Neural cell (in vitro differentiated cells): ENCODE data around the gene PPARGC1A. TPM values are rescaled to one million over a fixed set of nuclear protein-coding genes. Genes with fewer than 3 reads are reported as not detected.

Experiments
- H2AFZ ChIP-seq: fragments of 200-600, 300-800 bp; sonication (generic), shearing (Covaris generic); 2 replicates; pipeline ENCODE4 v1.6.0; 2014; ENCODE audit warnings: low read depth, mild to moderate bottlenecking, antibody characterized with exemption, low read length, moderate library complexity
- H3F3A ChIP-seq: fragments of 200-600 bp; shearing (Covaris generic); 2 replicates; pipeline ENCODE4 v1.6.1; 2016; ENCODE audit warnings: mild to moderate bottlenecking, moderate library complexity, mixed read lengths, antibody characterized with exemption, low read length; ENCODE audit not compliant: insufficient read depth, poor library complexity, severe bottlenecking
- H3K27ac ChIP-seq: fragments of 200-600, 300-800 bp; sonication (generic), shearing (Covaris generic); 2 replicates; pipeline ENCODE4 v1.5.1; 2014; ENCODE audit warnings: mild to moderate bottlenecking, low read length, moderate library complexity
- H3K27me3 ChIP-seq: fragments of 300-800, 200-600 bp; sonication (generic), shearing (Covaris generic); 2 replicates; pipeline ENCODE4 v1.6.0; 2014; ENCODE audit warnings: mild to moderate bottlenecking, low read depth, low read length, moderate library complexity; ENCODE audit not compliant: insufficient read depth
- H3K36me3 ChIP-seq: fragments of 300-800, 200-600 bp; sonication (generic), shearing (Covaris generic); 2 replicates; pipeline ENCODE4 v1.5.1; 2014; ENCODE audit warnings: mild to moderate bottlenecking, antibody characterized with exemption, low read length, moderate library complexity; ENCODE audit not compliant: insufficient read depth
- H3K4me2 ChIP-seq: fragments of 300-800, 200-600 bp; sonication (generic), shearing (Covaris generic); 2 replicates; pipeline ENCODE4 v1.6.0; 2014; ENCODE audit warnings: mild to moderate bottlenecking, low read length
- H3K4me3 ChIP-seq: fragments of 300-800, 200-600 bp; sonication (generic), shearing (Covaris generic); 2 replicates; pipeline ENCODE4 v1.5.1; 2014; ENCODE audit warnings: mild to moderate bottlenecking, low read length, moderate library complexity
- H3K79me2 ChIP-seq: fragments of 200-600 bp; shearing (Covaris generic); replicated peaks from 2 replicates; pipeline ENCODE4 v1.6.0; 2014; ENCODE audit warnings: mild to moderate bottlenecking, low read length, moderate library complexity; ENCODE audit not compliant: insufficient read depth
- H3K9ac ChIP-seq: fragments of 300-800, 200-600 bp; sonication (generic), shearing (Covaris generic); 2 replicates; pipeline ENCODE4 v1.6.1; 2016; ENCODE audit warnings: mild to moderate bottlenecking, low read length, mixed read lengths
- H3K9me2 ChIP-seq: fragments of 200-600 bp; shearing (Covaris generic); 2 replicates; pipeline ENCODE4 v1.6.1; 2016; ENCODE audit warnings: mild to moderate bottlenecking, low read length, mixed read lengths; ENCODE audit not compliant: insufficient read depth
- H3K9me3 ChIP-seq: fragments of 200-600, 300-800 bp; sonication (generic), shearing (Covaris generic); 2 replicates; pipeline ENCODE4 v1.6.1; 2016; ENCODE audit warnings: mild to moderate bottlenecking, mixed run types, low read length, moderate library complexity, mixed read lengths
- H4K20me1 ChIP-seq: fragments of 200-600 bp; shearing (Covaris generic); 2 replicates; pipeline ENCODE4 v1.6.1; 2016; ENCODE audit warnings: mild to moderate bottlenecking, mixed run types; ENCODE audit not compliant: insufficient read depth
- CTCF ChIP-seq: fragments of 450-650 bp; IDR thresholded peaks from 2 replicates; pipeline ENCODE4 v1.5.1; 2014; ENCODE audit warnings: antibody characterized with exemption, mild to moderate bottlenecking, moderate library complexity; ENCODE audit not compliant: poor library complexity, severe bottlenecking
- EP300 ChIP-seq: fragments of 450-650 bp; conservative IDR thresholded peaks from 2 replicates; pipeline ENCODE4 v1.6.1; 2014; ENCODE audit warnings: antibody characterized with exemption, mild to moderate bottlenecking, moderate library complexity; ENCODE audit not compliant: poor library complexity, severe bottlenecking
- EZH2 ChIP-seq: fragments of 200-600, 300-800 bp; shearing (Covaris generic), sonication (generic); IDR thresholded peaks from 2 replicates; pipeline ENCODE4 v1.6.1; 2014; ENCODE audit warnings: antibody characterized with exemption, low read length, borderline replicate concordance, mild to moderate bottlenecking; ENCODE audit not compliant: insufficient read depth, poor library complexity, severe bottlenecking
- MXI1 ChIP-seq: fragments of 450-650 bp; conservative IDR thresholded peaks from 2 replicates; pipeline ENCODE4 v1.6.1; 2014; ENCODE audit warnings: antibody characterized with exemption, mild to moderate bottlenecking; ENCODE audit not compliant: poor library complexity, severe bottlenecking
- POLR2AphosphoS5 ChIP-seq: IDR thresholded peaks from 2 replicates; pipeline ENCODE4 v1.6.1; 2012
- RAD21 ChIP-seq: fragments of 450-650 bp; conservative IDR thresholded peaks from 2 replicates; pipeline ENCODE4 v1.6.1; 2014; ENCODE audit warnings: antibody characterized with exemption, mild to moderate bottlenecking, moderate library complexity
- REST ChIP-seq: IDR thresholded peaks from 2 replicates; pipeline ENCODE4 v1.6.1; 2012; ENCODE audit warnings: borderline replicate concordance
- SMC3 ChIP-seq: fragments of 450-650 bp; conservative IDR thresholded peaks from 2 replicates; pipeline ENCODE4 v1.6.1; 2014; ENCODE audit warnings: antibody characterized with exemption, mild to moderate bottlenecking, moderate library complexity; ENCODE audit not compliant: poor library complexity
- TAF1 ChIP-seq: IDR thresholded peaks from 2 replicates; pipeline ENCODE4 v1.6.1; 2012; ENCODE audit warnings: low read depth
- polyA plus RNA-seq: library from polyadenylated mRNA; depleted of rRNA; stranded (reverse); fragments of >200 nt; gene quantifications from 2 replicates; pipeline ENCODE4 v1.2.3, GENCODE V29; 2014

PPARGC1A gene
- polyA plus RNA-seq, 1 donor from 2014 or later: 7.2 TPM

- Histone ChIP-seq H3K79me2 (no peaks in the 10 kb centered on the region), H3K9ac (no peak overlapping the region), H4K20me1 (no peaks in the 10 kb centered on the region), H3K27me3 (peaks cover 6% of the 10 kb centered on the region), H3F3A (no peaks in the 10 kb centered on the region), H3K9me3 (no peaks in the 10 kb centered on the region), H3K4me2 (no peak overlapping the region), H3K27ac (no peak overlapping the region), H3K9me2 (no peaks in the 10 kb centered on the region), H2AFZ (no peak overlapping the region), H3K4me3 (no peak overlapping the region), H3K36me3 (no peaks in the 10 kb centered on the region)
- TF ChIP-seq POLR2AphosphoS5 (no peak), EP300 (no peak), TAF1 (no peak), MXI1 (no peak), RAD21 (no peak), REST (no peak), CTCF (no peak), EZH2 (no peak), SMC3 (no peak)
Observed at GRCh38 chr4:23819041-23819511, 70.8 kb downstream of the PPARGC1A start.

- H3K4me3 ChIP-seq: peak overlapping the region; percentile 16
- H3K79me2 ChIP-seq: no peaks in the 10 kb centered on the region
- H4K20me1 ChIP-seq: no peaks in the 10 kb centered on the region
- H3K9me3 ChIP-seq: no peaks in the 10 kb centered on the region
- no peak overlapping the region for H3K27ac ChIP-seq
- H3K27me3 ChIP-seq: peaks cover 6% of the 10 kb centered on the region
- H3K36me3 ChIP-seq: no peaks in the 10 kb centered on the region
- no peak overlapping the region for H3K4me2 ChIP-seq
- no peaks in the 10 kb centered on the region for H3K9me2 ChIP-seq
- H3K9ac ChIP-seq: no peak overlapping the region
- no peak for TF ChIP-seq CTCF
- TF ChIP-seq EP300: peak; percentile 72
- TF ChIP-seq EZH2: no peak
- no peak for TF ChIP-seq RAD21
- TF ChIP-seq REST: no peak
- TF ChIP-seq TAF1: no peak
- peak; percentile 84 for TF ChIP-seq POLR2AphosphoS5
- peak; percentile 20 for TF ChIP-seq SMC3
- TF ChIP-seq MXI1: peak; percentile 43
- H3F3A ChIP-seq: no peaks in the 10 kb centered on the region
- H2AFZ ChIP-seq: no peak overlapping the region
Observed at GRCh38 chr4:23818097-23818885, 71.6 kb downstream of the PPARGC1A start.
